NOMO-1 (cell line): ENCODE results near the gene AMZ1.
"Not testable (repeated sequence)": the region's sequence is repeated elsewhere in the genome, so short reads cannot be mapped to it uniquely, and the experiment has no call there.

Experiments used
- DNase-seq, 2 experiments: peaks; one replicate each; lab custom pipeline; 2025; ENCODE audit not compliant: unreplicated experiment in 2 of 2; lab: John Stamatoyannopoulos, UW

AMZ1 gene

DNA sequence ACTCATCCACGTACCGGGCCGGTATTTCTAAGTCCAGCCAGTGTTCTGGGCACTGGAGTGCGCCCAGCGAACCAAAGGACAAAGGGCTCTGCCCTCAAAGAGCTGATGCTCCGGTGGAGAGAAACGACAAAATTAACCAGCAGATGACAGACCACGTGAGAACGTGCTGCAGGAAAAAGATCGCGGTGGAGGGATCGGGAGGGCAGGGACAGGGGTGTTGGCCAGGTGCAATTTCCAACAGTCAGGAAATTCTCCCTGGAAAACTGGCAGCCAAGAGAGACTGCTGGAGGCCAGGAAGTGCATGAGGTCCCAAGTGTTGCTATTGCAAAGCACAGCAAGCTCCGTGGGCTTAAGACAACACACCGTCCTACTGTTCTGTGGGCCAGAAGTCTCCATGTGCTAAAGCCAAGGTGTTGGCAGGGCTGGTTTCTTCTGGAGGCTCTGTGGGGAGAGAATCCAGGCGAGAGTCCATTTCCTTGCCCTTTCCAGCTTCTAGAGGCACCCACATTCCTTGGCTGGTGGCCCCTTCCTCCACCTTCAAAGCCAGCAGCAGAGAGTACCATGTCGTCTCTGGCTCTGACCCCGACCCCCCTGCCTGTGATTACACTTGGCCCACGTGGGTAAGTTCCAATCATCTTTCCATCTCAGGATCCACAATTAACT is 21.3 kb upstream of the AMZ1 start:
- DNase-seq = no peak

DNA sequence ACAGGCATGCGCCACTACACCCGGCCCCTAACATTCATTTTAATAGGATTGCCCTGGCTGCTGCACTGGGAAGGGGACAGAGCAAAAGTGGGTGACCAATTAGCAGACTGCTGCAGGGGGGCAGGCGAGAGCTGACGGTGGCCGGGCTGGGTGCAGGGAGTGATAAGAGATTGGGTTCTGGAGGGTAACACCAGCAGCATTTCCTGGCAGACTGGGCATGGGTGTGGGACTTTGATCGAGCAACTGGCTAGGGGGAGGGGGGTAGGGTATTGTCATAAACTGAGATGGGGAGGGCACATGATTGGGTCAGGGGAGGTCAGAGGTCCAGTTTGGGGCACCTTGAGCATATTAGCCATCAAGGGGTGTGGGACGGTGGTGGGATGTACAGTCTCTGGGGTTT is 20.2 kb upstream of the AMZ1 start:
- no peak for DNase-seq

DNA sequence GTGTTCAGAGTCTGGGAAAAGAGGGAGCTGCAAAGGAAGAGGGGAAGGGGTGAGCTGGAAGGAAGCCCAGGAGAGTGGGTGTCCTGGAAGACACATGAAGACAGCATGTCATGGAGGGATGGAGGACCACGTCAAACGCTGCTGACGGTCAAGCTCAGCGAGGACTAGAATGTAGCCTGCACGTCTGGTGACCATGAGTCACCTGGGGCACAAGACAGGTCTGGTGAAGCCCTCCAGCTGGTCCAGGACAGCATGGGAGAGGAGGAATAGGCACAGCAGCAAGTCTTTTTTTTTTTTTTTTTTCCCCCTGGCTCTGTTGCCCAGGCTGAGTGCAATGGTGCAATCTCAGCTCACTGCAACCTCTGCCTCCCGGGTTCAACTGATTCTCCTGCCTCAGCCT is 19.6 kb upstream of the AMZ1 start:
- no peak for DNase-seq

DNA sequence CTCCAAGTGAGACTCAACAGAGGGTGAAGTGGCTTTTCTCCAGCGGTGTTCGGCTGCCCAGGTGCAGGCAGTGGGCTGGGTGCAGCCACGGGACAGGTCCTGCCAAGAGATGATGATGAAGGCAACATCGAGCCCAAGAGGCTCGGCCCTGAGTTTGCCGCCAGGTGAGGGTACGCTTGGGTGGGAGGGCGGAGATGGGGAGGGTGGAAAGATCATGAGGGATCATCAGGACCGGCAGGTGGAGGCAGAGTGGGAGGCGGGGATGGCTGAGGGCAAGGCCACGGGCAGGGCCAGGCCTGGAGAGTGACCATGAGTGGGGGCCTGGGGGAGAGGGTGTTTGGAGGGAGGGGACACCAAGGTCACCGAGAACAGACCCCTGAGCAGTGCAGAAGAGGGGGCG is 17.8 kb upstream of the AMZ1 start:
- DNase-seq = no peak

DNA sequence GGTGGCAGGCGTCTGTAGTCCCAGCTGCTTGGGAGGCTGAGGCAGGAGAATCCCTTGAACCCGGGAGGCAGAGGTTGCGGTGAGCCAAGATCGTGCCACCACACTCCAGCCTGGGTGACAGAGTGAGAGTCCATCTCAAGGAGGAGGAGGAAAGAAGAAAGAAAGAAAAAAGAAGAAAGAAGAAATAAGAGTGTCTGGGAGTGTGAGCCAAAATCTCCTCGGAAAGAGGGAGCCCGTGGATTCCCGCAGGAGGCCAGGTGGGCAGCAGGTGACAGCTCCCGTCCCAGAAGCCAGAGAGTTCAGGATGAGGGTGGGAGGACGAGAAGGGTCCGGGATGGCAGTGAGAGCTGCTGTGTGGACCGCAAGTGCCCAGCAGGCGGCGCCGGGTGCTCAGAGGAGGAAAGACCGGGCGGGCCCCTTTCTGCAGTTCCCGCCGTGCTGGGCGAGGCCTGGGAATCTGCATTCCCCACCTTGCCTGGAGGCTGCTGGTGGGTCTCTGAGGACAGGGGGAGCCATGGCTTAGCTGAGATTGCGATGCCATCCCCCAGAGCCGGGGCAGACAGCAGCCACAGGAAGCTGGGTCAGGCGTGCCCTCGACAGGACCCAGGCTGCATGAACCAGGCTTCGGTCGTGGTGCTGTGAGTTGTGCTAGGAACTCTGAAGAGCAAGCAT is 17.1 kb upstream of the AMZ1 start:
- DNase-seq = peak; percentile 40 to 50

DNA sequence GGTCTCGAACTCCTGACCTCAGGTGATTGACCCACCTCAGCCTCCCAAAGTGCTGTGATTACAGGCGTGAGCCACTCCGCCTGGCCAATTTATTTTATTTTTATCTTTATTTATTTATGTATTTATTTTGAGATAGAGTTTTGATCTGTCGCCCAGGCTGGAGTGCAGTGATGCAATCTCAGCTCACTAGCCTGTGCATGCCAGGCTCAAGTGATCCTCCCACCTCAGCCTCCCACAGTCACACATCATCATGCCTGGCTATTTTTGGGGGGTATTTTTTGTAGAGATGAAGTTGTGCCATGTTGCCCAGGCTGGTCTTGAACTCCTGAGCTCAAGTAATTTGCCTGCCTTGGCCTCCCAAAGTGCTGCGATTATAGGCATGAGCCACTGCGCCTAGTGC is 14.8 kb upstream of the AMZ1 start:
- not testable (repeated sequence) for DNase-seq

DNA sequence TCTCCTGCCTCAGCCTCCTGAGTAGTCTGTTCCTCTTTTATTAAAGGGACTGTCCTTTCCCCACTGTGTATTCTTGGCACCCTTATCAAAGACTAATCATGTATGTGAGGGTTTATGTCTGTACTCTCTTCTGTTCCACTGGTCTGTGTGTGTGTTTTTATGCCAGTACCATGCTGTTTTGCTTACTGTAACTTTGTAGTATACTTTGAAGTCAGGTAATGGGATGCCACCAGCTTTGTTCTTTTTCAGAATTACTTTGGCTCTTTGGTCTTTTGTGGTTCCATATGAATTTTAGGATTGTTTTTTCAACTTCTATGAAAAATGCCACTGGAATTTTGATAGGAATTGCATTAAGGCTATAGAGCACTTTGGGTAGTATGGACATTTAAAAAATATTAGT is 14.1 kb upstream of the AMZ1 start:
- DNase-seq = no peak

DNA sequence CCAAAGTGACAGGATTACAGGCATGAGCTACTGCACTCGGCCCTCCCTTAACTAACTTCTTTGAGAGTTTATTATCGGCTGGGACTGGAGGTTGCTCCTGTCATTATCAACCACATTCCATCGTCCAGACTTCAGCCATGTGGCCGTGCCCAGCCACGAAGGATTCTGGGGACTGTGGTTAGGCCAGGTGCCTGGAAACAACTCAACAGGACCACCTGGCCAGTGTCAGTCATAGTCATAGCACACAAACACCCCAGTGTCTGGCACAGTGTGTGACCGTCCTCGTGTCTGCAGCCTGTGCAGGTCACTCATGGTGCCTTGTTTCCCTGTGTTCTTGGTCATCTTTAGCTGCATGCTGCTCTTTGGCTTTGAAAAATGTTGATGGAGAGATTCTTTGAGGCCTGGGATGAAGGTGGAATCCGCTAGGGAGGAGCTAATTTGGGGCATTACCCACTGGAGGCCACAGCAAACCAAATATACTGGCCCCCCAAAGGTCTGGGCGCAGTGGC is 12.7 kb upstream of the AMZ1 start:
- DNase-seq = no peak

DNA sequence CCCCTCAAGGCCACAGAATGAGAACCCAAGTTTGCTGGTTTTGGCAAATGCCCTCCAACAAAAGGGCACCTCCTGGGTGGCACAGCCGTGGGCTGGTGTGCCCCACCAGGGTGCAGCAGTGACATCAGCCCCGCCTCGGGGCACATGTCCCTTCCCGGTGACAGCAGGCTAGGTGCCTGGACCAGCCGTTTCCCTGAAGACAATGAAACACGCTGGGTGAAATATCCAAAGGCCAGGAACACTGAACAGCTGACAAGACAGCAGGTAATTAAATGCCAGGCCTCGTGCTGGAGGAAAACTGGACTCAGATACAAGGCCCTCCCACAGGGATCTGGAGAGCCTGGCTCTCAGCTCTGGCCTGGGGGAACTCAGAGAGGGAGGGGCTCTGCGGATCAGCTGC is 11.4 kb upstream of the AMZ1 start:
- DNase-seq = not testable (repeated sequence)

DNA sequence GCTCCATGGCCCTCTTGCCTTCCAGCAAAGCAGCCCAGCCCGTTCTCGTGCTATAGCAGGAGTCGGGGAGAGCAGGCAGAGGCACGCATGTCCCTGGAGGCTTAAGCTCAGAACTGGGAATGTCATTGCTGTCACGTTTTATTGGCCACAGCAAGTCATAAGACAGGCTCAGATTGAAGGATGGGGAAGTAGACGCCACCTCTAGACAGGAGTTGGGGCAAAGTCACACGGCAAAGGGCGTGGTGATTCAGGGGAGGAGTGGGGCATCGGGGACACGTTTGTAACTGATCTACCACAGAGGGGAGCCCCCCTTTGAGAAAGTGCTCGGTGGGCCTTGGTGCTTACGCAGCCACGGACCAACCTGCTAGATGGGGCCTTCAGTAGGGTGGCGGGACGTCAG is 9.5 kb upstream of the AMZ1 start:
- not testable (repeated sequence) for DNase-seq

DNA sequence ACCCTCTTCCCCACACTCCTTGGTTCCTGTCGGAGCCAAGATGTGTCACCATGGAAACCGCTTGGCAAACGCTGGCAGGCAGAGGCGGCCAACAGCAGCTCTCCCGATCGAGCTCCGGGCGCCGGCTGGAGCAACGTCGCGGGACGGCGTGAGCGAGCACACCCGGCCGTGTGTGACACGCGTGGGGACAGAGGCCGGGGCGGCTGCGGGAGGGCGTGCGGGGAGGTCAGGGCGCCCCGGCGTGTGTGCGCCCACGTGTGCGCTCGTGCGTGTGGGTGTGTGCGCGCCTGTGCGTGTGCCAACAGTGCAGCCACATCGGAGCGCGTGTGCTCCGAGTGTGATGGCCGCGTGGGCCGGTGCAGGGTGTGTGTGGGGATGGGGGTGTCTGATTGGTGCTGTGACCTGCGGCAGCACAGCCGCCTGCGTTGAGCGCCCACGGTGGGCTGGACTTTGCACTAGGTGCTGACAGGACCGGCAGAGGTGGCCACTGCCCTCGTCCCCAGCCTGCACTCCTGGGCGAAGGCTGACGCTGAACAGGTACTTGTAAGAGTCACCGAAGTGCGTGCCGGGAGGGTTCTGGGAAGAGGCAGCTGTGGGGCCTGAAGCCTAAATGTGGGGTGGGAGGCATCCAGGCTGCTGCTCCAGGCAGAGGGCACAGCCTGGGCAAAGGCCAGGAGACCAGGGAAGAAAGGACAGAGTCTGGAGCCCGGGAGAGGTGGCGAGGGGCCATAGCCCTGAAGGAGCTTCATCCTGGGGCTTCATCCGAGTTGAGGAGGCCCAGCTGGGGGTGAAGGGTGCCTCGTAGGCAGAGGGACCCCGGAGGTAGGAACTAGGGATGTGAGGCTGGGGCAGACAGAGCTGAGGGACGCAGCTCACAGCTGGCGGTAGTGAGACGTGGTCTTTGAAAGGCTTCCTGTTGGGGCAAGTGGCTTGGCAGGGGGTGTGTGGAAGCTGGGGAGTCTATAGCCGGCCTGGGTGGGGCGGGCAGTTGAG is 8.6 kb upstream of the AMZ1 start:
- not testable (repeated sequence) for DNase-seq

DNA sequence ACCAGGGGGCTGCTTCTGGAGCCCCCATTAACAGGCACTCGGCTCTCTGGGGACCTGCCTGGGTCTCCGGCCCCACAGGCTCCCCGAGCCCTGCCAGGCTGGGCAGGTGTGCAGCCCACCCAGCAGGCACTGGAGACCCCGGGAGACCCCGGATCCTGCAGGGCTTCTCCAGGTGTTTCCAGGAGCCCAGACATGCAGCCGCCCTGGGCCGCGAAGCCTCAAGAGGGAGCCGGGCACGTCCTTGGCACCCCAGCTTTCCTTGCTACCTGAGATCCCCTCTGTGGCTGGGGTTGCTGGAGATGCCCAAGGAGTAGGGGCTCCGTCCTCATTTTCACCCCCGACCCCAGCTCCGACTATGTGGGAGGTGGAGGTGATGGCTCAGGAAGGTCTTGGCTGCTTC is 7.7 kb upstream of the AMZ1 start:
- no peak for DNase-seq

DNA sequence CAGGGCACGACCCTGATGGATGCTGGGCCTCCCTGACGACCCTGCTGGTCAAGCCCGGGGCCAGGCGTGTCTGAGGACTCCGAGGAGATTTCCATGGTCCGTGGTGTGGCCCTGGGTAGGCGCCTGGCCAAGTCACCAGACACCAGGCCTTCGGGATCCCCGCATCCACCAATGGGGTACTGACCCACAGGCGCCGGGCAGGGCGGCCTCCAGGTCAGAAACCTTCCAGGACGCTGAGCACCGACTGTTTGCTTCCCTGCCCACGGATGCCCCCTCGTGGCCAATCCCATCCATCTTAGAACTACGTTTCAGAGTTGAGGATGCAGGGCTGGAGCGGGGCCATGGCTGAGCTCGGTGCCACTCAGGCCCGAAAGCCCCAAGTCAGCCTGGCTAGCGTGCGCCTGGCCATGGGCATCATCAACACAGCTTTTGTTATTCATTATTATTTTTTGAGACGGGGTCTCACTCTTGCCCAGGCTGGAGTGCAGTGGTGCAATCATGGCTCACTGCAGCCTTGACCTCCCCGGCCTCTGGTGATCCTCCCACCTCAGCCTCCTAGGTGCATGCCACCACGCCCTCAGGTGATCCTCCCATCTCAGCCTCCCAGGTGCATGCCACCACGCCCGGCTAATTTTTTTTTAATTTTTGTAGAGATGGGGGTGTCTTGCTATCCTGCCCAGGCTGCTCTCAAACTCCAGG is 7.1 kb upstream of the AMZ1 start:
- DNase-seq = peak; percentile 61 to 65

DNA sequence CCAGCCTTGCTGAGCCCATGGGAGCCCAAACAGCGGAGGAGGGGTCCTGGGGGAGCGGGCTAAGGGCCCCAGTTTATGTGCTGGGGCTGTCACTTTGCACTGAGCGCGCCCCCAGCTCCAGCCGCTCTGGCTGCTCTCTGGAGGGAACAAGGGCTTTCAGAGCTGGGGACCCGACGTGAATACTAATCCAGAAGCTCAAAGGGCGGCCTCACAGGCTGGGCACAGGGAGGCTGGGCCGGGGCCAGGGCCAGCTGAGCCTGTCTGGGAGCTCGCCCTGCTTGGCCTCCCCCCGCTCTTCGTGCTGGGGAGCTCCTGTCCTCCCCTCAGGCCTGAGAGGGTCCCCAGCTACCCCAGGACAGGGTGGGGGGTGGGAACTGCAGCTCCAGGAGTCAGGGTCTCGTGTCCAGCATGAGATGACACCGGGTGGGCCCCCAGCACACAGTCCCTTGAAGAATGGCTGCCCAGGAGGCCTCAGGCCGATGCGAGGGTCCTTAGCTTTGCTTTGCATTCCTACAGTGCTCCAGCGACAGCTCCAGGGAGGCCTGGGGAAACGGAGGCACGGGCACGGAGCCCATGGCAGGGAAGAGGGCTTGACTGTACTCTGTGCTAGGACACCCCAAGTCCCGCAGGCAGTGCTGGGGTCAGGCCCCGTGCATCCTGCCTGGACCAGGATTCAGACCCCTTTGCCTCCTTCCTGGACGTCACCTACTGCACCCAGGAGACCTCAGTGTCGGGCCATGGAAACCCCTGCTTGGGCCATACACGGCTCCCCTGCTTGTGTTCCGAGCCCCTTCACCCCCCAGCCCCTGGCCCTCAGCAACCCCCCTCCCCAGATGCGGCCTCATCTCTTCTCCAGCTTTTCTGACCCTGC is 5.8 kb upstream of the AMZ1 start:
- no peak for DNase-seq

DNA sequence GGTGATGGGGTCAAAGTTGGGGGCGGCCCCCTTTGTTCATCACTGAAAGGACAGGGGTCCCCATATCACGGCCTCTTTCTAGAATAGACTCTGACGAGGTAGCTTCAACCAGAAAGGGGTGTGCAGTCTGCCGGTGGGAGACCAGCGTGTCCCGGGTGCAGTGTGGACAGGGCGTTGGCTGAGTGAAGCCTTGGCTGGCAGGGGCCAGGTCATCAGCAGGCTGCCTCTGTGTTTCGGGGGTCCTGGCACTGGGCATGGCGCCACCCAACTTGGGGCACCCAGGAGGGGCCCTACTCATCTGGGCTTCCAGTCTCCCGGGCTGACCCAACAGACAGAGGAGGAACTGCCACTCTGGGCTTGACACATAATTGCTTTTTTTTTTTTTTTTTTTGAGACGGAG is 3.5 kb upstream of the AMZ1 start:
- no peak for DNase-seq

DNA sequence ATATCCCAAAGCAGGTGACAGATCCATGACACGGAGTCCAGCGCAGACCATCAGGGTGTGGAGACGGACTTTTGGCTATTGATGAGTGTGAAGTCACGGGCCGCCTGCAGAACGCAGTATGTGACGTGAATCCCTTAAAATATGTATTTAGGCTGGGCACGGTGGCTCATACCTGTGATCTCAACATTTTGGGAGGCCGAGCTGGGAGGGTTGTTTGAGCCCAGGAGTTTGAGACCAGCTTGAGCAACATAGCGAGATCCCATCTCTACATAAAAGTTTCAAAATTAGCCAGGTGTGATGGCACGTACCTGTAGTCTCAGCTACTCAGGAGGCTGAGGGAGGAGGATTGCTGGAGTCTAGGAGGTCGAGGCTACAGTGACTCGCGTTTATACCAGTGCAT is 1.9 kb upstream of the AMZ1 start:
- no peak for DNase-seq

DNA sequence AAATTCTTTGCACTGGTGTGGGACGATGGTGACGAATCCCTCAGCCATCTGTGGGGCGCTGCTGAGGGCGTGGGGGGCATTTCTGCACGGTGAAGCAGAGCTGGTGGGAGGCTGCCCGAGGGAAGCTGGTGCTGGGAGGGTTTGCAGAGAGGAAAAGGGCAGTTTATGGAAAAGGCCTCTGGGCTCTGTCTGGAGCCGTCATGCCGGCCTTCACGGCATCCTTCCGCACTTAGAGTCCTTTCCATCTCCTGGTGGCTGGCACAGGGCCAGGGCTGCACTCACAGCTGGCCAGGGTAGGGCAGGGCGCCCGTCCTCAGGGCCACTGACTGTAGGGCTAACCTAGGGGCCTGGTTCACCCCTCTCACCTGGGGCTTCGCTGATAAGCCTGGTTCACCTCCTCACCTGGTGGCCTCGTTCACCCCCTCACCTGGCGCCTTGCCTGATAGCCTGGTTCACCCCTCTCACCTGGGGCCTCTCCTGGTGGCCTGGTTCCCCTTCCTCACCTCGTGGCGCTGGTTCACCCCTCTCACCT is 598 bp upstream of the AMZ1 start:
- no peak for DNase-seq

DNA sequence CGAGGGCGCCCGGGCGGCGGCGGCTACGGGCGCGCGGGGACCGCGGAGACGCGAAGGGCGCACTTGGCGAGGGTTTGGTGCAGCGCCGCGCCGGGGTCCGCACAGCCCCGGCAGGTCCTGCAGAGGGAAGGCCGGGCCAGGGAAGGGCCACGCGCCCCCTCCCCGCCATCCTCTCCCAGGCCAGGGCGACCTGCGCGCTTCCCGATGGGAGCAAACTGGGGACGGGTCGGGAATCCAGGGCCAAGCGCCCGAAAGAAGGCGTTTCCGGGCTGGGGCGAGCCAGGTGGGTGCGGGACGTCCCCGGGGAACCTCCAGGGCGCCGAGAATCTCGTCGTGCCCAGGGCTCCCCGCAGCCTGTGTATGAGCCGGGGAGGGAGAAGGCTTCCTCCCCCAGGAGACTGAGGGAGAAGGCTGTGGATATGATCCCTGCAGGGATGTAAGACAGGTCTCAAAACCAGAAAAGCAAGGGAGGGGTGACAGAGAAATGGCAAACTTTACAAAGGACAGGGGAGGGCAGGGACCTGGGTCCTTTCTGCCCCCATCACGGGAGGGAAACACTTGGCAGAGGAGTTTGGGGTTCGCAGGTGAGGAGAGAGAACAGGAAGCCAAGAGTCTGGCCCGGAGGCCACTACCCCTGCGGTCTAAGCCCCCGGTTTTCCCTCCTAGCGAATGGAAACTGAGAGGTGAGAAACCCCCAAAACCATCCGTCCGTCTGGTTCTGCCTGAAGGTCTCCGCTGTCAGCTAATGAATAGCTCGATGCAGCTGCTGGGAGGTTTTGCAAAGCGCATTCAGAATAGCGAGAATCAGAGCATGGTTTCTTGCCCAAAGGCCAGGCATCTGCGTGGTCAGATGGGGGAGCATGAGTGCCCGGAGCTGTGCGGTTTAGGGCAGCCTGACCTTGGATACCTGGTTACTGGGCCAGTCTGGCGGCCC is 674 bp downstream of the AMZ1 start:
- DNase-seq = no peak
